K562 (cell line): ENCODE results near the gene FTSJ3. TPM values are rescaled to one million over a fixed set of nuclear protein-coding genes. Genes with fewer than 3 reads are reported as not detected.

Experiments used
- BRF1 ChIP-seq: IDR thresholded peaks from 3 replicates; pipeline ENCODE4 v1.6.1; 2011; ENCODE audit warnings: borderline replicate concordance, mild to moderate bottlenecking; ENCODE audit not compliant: insufficient read length; ENCODE audit errors: extremely low read depth
- CBX3 ChIP-seq, 2 experiments: IDR thresholded peaks; 1 replicate in 1 of 2; 2 replicates in 1 of 2; pipeline ENCODE4 v1.6.1; 2012; ENCODE audit warnings: inconsistent platforms in 2 of 2, low read length in 2 of 2, borderline replicate concordance in 1 of 2, control low read depth in 1 of 2
- CCAR2 ChIP-seq: fragments of 200-400 bp; formaldehyde crosslinking; IDR thresholded peaks from 2 replicates; pipeline ENCODE4 v1.6.1; 2017; ENCODE audit warnings: mild to moderate bottlenecking, low read depth, low read length
- CHD2 ChIP-seq: IDR thresholded peaks from 2 replicates; pipeline ENCODE4 v1.6.1; 2011; ENCODE audit warnings: low read depth, low read length
- HLTF ChIP-seq: fragments of 450-650 bp; IDR thresholded peaks from 2 replicates; pipeline ENCODE4 v1.6.1; 2016
- HNRNPH1 ChIP-seq: fragments of 200-400 bp; formaldehyde crosslinking; optimal IDR thresholded peaks from 2 replicates; pipeline ENCODE3; 2017; ENCODE audit warnings: low read depth, mild to moderate bottlenecking, low read length, moderate library complexity
- JUND ChIP-seq, 2 experiments: IDR thresholded peaks; 2 replicates in 1 of 2; 3 replicates in 1 of 2; pipeline ENCODE4 v1.6.1; 2011; ENCODE audit warnings: borderline replicate concordance in 2 of 2, low read depth in 2 of 2, low read length in 2 of 2, improper control_type of control experiment in 1 of 2, missing biosample characterization in 1 of 2, missing genetic modification characterization in 1 of 2, missing genetic modification reagents in 1 of 2
- L3MBTL2 ChIP-seq: fragments of 450-650 bp; IDR thresholded peaks from 2 replicates; pipeline ENCODE4 v1.6.1; 2016; ENCODE audit warnings: mild to moderate bottlenecking, moderate library complexity
- MAFK ChIP-seq: IDR thresholded peaks from 2 replicates; pipeline ENCODE4 v1.6.1; 2011; ENCODE audit warnings: low read length, improper control_type of control experiment
- NCOA4 ChIP-seq: fragments of 450-650 bp; IDR thresholded peaks from 2 replicates; pipeline ENCODE4 v1.6.1; 2018; ENCODE audit warnings: mild to moderate bottlenecking; ENCODE audit not compliant: partially characterized antibody
- POLR2B ChIP-seq: fragments of 450-650 bp; IDR thresholded peaks from 2 replicates; pipeline ENCODE4 v1.6.1; 2018; ENCODE audit warnings: low read depth; ENCODE audit not compliant: partially characterized antibody
- RAD21 ChIP-seq, 2 experiments: fragments of 250-450 bp in 1 of 2; fragments of 450-650 bp in 1 of 2; sonication (Bioruptor Pico) in 1 of 2; formaldehyde crosslinking in 1 of 2; IDR thresholded peaks in 1 of 2; conservative IDR thresholded peaks in 1 of 2; 2 replicates each; pipeline versions ENCODE4 v1.4.0 to v1.8.0; 2020 to 2022; ENCODE audit warnings: mild to moderate bottlenecking in 2 of 2, moderate library complexity in 1 of 2
- SMAD2 ChIP-seq: fragments of 150-350 bp; IDR thresholded peaks from 2 replicates; pipeline ENCODE4 v1.6.1; 2014; ENCODE audit warnings: low read depth, mild to moderate bottlenecking, low read length
- SMARCC2 ChIP-seq: fragments of 450-650 bp; IDR thresholded peaks from 2 replicates; pipeline ENCODE4 v1.6.1; 2017; ENCODE audit warnings: antibody characterized with exemption, moderate library complexity, mild to moderate bottlenecking, low read depth
- U2AF1 ChIP-seq: fragments of 200-400 bp; formaldehyde crosslinking; optimal IDR thresholded peaks from 2 replicates; pipeline ENCODE3; 2017; ENCODE audit warnings: mild to moderate bottlenecking, low read depth, low read length, moderate library complexity
- YBX1 ChIP-seq: fragments of 450-650 bp; IDR thresholded peaks from 2 replicates; pipeline ENCODE4 v1.7.1; 2016; ENCODE audit warnings: mild to moderate bottlenecking
- ZC3H8 ChIP-seq: fragments of 450-650 bp; IDR thresholded peaks from 2 replicates; pipeline ENCODE4 v1.6.1; 2017
- ZNF12 ChIP-seq: sonication (generic); formaldehyde crosslinking; IDR thresholded peaks from 2 replicates; pipeline ENCODE4 v1.4.0; 2020; ENCODE audit warnings: mild to moderate bottlenecking, missing genetic modification reagents
- ZNF143 ChIP-seq: sonication (generic); formaldehyde crosslinking; IDR thresholded peaks from 2 replicates; pipeline ENCODE4 v1.9.0; 2022; ENCODE audit warnings: mild to moderate bottlenecking, missing genetic modification reagents
- ZNF224 ChIP-seq: sonication (generic); formaldehyde crosslinking; IDR thresholded peaks from 2 replicates; pipeline ENCODE4 v1.8.0; 2022; ENCODE audit warnings: mild to moderate bottlenecking, missing genetic modification reagents
- ZNF354B ChIP-seq: fragments of 250-450 bp; sonication (Bioruptor Pico); IDR thresholded peaks from 2 replicates; pipeline ENCODE4 v1.4.0; 2020
- ZNF444 ChIP-seq: fragments of 250-450 bp; sonication (Bioruptor Pico); IDR thresholded peaks from 2 replicates; pipeline ENCODE4 v1.4.0; 2020; ENCODE audit warnings: mild to moderate bottlenecking, moderate library complexity
- ZNF717 ChIP-seq: fragments of 250-450 bp; sonication (Bioruptor Pico); IDR thresholded peaks from 2 replicates; pipeline ENCODE4 v1.5.0; 2021
- polyA plus RNA-seq, 8 experiments: library from polyadenylated mRNA; depleted of rRNA in 4 of 8; stranded (reverse) in 5 of 8; unstranded in 3 of 8; fragments of >200 nt; fragmentation: Nextera tagmentation in 2 of 8; fragmentation: Illumina TruSeq in 1 of 8; extraction: Ambion mirVana in 2 of 8; extraction: Trizol in 1 of 8; gene quantifications; 2 replicates each; pipeline versions ENCODE4 v1.2.1 to v1.2.3, GENCODE V29; 2011 to 2014; ENCODE audit warnings: inconsistent platforms in 1 of 8, missing spikeins in 1 of 8
- total RNA-seq, 7 experiments: library from RNA; depleted of rRNA in 6 of 7; stranded (reverse); fragments of >200 nt in 6 of 7; fragmentation: Illumina TruSeq in 2 of 7; extraction: Trizol in 2 of 7; gene quantifications; 2 replicates each; pipeline versions ENCODE4 v1.2.1 to v1.2.3, GENCODE V29; 2011 to 2021; ENCODE audit warnings: low replicate concordance in 1 of 7
- TF ChIP-seq, protein P1 (sequence below): fragments of 250-450 bp; sonication (Bioruptor Pico); IDR thresholded peaks from 2 replicates; pipeline ENCODE4 v1.4.0; 2020
- TF ChIP-seq, protein P2 (sequence below): fragments of 250-450 bp; sonication (Bioruptor Pico); IDR thresholded peaks from 2 replicates; pipeline ENCODE4 v1.9.0; 2021; ENCODE audit warnings: mild to moderate bottlenecking

FTSJ3 gene
- total and polyA plus RNA-seq, 9 of the 15 experiments (the other 6 are each of a cell fraction or from before 2014, with no cell fraction given) = 18.0 to 65.6 (median 52.4) TPM

GRCh38 chr17:63827002-63827800 lies at the start of gene FTSJ3, which contains the start of gene PSMC5 (continued):
- TF ChIP-seq JUND (IDR thresholded peaks at IDR 0.05; ENCODE audit: borderline replicate concordance, low read depth, low read length) (peak; percentile 72), JUND (tag; IDR thresholded peaks at IDR 0.05; ENCODE audit: borderline replicate concordance, low read depth, low read length) (peak; percentile 41; the same call in 1 of the 3 replicates), CCAR2 (no peak), BRF1 (no peak), ZNF717 (CRISPR knock-in tag) (no peak), SMARCC2 (no peak), ZNF354B (CRISPR knock-in tag) (no peak), POLR2B (peak; percentile 83), YBX1 (no peak), ZC3H8 (no peak), ZNF444 (CRISPR knock-in tag) (no peak), MAFK (peak; percentile 74), ZNF143 (no peak; the same call in 1 of the 2 replicates), RAD21 (CRISPR knock-in tag; conservative IDR thresholded peaks at IDR 0.05 in 1 of 2, IDR thresholded peaks at IDR 0.05 in 1 of 2) (peak; percentile 25 to 32; a peak in 1 of 4 replicates), ZNF224 (CRISPR knock-in tag) (no peak), NCOA4 (no peak), L3MBTL2 (no peak; the same call in none of the 2 replicates), SMAD2 (no peak), HNRNPH1 (no peak), CHD2 (no peak; the same call in 1 of the 2 replicates), HLTF (0 out of 2 replicates have a peak, but pooled peaks have one; percentile 25), ZNF12 (no peak), CBX3 (IDR thresholded peaks at IDR 0.05; ENCODE audit: borderline replicate concordance in 1 of 2, low read length in 2 of 2) (no peak), U2AF1 (no peak)
- TF ChIP-seq, protein P1, sequence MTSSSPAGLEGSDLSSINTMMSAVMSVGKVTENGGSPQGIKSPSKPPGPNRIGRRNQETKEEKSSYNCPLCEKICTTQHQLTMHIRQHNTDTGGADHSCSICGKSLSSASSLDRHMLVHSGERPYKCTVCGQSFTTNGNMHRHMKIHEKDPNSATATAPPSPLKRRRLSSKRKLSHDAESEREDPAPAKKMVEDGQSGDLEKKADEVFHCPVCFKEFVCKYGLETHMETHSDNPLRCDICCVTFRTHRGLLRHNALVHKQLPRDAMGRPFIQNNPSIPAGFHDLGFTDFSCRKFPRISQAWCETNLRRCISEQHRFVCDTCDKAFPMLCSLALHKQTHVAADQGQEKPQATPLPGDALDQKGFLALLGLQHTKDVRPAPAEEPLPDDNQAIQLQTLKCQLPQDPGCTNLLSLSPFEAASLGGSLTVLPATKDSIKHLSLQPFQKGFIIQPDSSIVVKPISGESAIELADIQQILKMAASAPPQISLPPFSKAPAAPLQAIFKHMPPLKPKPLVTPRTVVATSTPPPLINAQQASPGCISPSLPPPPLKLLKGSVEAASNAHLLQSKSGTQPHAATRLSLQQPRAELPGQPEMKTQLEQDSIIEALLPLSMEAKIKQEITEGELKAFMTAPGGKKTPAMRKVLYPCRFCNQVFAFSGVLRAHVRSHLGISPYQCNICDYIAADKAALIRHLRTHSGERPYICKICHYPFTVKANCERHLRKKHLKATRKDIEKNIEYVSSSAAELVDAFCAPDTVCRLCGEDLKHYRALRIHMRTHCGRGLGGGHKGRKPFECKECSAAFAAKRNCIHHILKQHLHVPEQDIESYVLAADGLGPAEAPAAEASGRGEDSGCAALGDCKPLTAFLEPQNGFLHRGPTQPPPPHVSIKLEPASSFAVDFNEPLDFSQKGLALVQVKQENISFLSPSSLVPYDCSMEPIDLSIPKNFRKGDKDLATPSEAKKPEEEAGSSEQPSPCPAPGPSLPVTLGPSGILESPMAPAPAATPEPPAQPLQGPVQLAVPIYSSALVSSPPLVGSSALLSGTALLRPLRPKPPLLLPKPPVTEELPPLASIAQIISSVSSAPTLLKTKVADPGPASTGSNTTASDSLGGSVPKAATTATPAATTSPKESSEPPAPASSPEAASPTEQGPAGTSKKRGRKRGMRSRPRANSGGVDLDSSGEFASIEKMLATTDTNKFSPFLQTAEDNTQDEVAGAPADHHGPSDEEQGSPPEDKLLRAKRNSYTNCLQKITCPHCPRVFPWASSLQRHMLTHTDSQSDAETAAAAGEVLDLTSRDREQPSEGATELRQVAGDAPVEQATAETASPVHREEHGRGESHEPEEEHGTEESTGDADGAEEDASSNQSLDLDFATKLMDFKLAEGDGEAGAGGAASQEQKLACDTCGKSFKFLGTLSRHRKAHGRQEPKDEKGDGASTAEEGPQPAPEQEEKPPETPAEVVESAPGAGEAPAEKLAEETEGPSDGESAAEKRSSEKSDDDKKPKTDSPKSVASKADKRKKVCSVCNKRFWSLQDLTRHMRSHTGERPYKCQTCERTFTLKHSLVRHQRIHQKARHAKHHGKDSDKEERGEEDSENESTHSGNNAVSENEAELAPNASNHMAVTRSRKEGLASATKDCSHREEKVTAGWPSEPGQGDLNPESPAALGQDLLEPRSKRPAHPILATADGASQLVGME (CRISPR knock-in tag) = peak; percentile 93
- TF ChIP-seq, protein P2, sequence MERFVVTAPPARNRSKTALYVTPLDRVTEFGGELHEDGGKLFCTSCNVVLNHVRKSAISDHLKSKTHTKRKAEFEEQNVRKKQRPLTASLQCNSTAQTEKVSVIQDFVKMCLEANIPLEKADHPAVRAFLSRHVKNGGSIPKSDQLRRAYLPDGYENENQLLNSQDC = no peak
